ENCODE data around the gene NKX3-2.

DNA sequence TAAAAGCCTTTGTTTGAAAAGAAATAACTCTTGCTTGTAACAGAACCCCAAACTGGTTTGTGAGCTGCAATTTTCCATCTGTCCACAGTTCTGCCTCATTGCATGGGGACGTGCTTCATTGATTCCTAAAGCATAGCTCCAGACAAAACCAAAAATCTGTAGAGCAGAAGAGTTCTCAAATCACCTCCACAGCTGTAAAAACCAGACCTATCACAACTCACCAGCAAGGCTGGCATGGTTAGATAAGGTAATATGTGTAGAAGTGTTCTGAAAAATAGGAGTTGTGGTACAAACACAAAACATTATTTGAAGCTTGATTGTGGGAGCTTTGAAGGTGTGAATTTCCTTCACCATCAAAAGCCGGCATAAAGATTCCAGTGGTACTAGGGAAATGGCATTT, 47.7 kb downstream of the NKX3-2 start:
- no peak for TF ChIP-seq EZH2phosphoT487 (IDR thresholded peaks at IDR 0.05; ENCODE audit: insufficient read depth, low read depth)
- no peak for TF ChIP-seq EZH2 (IDR thresholded peaks at IDR 0.05; ENCODE audit: insufficient read depth, poor library complexity, severe bottlenecking)
